GM15510 (cell line): ENCODE data around the gene STAB2.

Experiments used
- POLR2A ChIP-seq: IDR thresholded peaks from 3 replicates; pipeline ENCODE4 v1.6.1; 2011; ENCODE audit warnings: borderline replicate concordance; ENCODE audit not compliant: insufficient read length; ENCODE audit errors: extremely low read depth

STAB2 gene

DNA sequence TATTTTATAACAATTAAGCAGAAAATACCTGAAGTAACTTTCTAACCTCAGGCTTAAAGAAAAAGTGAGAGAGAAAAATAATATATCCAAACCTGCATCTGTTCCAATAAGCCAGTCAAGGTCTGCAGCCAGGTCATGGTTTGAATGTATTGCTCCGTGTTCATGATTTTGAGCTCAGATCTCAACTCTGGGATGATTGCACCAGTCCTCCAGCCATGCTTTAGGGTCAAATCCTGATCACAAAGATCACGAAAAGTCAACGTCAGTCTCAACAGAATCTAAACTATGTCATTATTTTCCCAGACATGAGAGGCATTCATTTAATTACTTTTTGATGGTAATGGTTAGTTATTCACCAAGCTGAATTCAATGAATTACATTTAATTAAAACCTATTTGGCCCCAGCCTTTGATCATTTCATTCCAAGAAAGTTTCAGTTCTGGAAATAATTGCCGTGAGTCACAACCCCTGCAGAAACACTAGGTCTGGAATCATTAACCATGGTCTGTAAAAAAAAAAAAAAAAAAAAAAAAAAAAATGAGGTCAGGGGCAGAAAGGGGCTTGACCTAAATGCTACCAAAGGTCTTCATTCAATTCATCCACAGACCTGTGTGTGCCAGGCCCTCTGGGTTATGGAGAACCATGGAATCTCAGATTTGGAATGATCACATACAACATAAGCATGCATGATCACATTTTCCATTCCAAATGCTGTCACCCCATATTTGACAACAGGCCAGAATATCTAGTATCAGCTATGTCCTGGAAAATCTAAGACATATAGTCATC, 198.4 kb downstream of the STAB2 start:
- no peak for TF ChIP-seq POLR2A

DNA sequence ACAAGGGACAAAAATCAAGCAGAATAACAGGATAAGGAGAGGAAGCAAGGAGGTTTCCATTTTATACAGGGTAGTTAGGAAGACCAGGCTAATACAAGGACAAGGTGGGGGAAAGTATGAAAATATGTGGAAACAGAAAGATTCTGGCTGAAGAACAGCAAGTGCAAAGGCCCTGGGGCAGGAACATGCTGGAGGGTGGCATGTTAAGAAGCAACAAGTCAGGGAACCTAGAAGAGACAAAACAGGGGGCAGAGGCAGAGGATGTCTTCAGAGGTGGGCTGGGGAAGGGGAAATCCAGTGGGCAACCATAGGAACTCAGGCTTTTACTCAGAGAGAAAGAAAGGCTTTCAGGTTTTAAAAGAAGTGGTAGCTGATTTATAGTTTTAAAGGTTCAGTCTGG, 199.1 kb downstream of the STAB2 start:
- TF ChIP-seq POLR2A = no peak

DNA sequence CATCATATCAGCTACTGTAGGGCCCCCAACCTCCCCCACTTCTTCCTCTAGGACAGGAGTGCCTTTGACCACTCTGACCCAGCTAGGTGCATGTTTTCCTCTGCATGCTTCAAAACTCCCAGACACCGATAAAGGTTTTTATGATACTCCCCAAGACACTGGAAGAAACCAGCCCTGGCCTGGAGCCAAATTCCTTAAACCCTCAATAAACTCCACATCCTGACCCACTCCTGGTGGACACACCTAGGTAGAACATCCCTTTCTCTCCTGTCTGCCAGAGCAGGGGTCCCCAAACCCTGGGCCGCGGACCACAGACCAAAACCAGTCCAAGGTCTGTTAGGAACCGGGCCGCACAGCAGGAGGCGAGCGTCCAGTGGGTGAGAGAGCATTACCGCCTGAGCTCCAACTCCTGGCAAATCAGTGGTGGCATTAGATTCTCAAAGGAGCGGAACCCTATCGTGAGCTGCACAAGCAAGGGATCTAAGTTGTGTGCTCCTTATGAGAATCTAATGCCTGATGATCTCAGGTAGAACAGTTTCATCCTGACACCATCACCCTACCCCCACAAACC, 204.4 kb downstream of the STAB2 start:
- TF ChIP-seq POLR2A = no peak

DNA sequence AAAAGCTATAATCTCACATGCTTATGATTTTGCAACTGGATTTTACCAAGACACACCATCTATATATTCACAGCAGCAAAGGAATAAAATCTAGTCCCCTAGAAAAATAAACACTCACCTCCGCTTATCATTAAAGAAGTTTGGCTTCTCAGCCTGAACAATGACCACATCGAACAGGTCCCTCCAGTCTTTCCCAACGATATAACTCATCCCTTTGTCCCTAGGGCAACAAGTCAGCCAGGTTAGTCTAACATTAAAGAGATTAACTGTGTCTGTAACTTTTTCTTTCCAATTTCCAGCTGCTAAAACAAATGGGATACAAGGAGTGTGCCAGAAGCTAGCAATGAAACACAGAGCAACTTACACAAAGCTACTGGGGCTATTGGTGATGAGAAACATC, 206.0 kb downstream of the STAB2 start:
- TF ChIP-seq POLR2A = no peak

DNA sequence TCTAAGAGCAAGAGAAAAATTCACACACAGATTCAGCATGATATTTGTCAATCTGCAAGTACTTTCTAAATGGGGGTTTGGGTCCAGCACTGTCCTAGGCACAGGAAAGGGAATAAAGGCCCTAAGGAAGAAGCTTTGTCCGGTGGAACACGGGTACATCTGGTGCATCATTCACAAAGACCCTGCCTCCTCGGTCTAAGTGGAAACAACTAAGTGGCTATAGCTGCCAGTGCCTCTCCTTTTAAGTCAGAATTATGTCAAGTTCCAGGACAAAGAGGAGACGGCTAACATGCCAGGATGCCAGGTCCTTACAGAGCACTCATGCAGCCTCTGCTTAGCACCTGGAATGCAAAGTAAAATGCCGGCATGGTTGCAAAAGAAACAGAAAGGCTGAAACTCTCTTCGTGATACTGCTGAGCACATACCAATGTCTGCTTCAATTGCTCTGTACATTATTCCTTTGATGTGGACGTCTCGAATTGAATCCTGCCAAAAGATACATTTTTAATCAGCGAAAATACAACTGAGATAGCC, 206.5 kb downstream of the STAB2 start:
- TF ChIP-seq POLR2A = no peak

DNA sequence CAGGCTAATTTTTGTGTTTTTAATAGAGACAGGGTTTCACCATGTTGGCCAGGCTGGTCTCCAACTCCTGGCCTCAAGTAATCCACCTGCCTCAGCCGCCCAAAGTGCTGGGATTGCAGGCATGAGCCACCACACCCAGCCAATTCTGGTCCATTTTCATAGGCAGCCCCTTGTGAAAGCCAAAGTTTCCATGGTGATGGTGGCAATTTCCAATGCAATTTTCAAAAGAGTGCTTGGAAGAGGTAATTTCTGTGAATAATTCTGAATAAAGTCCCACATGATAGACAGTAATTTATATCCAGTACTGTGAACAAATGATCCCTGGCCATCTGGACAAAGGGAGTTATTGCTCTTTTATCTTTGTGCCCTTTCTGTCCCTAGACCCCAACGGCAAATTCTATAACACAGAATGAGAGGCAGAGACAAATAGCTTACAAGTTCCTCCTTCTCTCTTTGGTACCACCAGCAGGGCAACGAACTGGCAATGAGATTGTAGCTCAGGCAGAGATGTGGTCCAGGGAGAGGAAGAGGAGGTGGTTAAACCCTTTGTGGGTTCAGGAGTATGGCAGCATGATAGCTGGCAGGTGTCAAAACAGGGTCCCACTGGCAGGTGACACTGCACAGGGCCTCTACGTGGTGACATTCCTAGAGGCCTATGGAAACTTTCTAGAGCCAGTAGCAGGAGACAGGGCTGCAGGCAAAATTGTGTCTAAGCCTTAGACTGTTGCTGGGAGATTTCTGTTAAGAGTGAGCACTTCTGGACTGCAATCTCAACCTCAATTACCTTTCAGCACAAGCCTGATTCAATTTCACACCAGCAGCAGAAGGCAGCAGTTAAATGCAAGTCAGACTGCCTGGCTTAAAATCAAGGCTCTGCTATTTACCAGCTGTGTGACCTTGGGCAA, 207.5 kb downstream of the STAB2 start:
- no peak for TF ChIP-seq POLR2A

DNA sequence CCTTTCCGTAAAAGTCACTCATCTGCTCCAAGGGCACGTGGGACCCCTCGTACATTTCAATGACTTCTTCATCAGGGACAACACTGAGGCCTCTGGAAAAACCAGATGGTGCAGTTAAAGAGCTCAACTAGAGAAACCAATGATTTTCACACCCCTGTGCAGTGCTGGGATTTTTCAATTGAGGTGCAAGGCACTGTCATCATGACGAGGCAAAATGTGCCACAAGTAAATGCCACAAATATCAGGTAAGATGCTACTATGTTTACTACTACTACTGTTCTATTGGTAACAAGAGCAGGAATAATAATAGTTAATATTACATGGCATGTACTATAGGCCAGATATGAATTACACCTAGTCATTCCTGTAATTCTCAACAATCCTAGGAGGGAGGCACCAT, 211.5 kb downstream of the STAB2 start:
- no peak for TF ChIP-seq POLR2A

DNA sequence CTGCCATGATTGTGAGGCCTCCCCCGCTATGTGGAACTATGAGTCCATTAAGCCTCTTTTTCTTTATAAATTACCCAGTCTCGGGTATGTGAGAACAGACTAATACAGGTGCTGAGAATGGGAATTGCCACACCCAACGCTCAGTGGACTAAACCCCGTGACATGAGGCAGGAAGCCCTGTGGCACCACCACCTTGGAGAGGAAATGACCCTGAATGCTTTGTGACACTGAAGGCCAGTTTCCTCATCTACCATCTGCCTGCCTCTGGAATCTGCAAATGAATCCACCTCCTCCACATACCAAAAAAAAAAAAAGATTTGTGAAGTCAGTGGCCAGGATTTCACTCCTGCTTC, 212.4 kb downstream of the STAB2 start:
- no peak for TF ChIP-seq POLR2A

DNA sequence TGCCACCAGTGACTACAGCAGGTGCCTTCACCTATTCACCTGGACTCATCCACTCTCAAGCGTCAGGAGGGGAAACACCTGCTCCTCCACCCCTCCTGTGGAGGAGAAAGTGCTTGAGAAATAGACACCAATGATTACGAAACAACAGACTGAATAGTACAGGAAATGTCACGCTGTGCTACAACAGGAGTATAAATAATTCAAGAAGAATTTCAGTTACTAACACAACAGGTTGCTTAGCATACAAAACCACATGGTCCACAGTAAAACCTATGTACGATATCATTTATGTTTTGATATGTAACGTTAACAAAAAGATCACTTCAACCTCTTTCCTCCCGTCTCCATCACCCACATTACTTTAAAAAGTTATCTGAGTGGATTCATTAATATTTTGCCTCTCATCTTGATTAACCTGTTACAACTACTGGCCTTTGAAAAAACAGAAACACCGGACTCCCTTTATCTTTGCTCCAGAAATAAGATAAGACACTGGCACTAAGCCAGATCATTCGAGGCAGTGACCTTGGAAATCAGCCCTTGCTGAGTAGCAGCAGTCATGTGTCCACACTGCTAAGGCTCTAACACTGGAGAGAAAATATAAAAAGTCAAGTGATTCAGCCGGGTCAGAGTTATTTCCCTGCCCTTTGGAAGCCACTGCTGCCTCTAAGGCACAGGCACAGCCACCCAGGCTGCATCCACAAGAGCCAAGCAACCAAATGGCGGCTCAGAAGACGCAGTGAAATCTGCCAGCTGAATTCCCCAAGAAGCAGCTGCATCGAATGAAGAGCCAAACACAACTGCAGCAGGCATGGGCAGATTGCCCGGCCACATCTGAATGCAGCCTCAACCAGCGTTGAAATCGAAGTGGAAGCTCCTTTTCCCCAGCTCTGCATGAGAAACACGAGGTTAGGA, 213.0 kb downstream of the STAB2 start:
- TF ChIP-seq POLR2A = no peak

DNA sequence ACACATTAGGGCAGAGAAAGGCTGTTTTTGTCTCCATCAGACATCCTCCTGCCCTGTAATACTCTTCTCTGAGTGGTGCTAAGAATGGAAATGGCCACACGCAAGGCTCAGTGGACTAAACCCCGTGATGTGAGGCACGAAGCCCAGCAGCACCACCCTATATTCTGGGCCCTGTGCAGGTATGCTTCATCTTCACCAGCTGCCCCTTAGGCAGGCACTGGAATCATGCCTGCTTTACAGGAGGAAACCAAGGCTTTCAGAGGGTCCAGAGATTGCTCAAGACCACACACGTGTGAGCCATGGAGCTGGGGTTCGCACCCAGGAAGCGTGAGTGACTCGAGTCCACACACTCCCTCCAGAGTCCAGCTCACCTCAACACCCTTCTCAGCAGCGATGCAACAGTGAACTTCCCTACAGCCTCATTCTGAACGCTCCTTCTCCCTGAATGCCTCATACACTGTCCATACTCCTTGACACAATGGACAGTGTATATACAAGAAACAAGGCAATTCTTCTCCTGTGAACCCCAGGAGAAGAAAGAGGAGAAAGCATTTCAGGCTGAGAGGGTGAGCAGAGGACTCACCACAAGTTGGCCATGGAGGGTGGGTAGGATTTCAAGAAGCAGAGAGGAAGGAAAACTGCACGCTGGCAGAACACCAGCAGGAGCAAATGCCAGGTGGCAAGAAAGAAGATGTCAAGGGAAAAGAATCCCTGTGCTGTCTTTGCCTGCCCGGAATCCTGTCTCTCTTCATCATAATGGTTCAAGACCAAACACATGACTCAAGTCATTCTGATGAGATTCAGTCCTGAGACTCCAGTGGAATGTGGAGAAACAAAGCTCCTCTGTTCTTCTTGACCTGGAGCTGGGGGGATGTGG, 214.9 kb downstream of the STAB2 start:
- TF ChIP-seq POLR2A = no peak

DNA sequence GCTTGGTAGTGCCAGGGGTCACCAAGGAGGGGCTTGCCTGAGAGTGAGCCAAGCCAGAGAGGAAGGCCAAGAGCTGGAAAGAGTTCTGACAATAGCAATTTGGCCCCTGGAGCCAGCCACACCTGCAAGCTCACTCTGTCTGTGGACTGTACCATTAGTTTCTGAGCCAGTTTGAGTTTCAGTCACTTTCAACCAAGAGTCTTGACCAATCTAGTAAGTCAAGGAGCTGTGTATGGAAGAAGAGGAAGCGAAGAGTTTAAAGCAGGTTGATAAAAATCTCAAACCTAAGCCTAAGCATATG, 215.5 kb downstream of the STAB2 start:
- no peak for TF ChIP-seq POLR2A

DNA sequence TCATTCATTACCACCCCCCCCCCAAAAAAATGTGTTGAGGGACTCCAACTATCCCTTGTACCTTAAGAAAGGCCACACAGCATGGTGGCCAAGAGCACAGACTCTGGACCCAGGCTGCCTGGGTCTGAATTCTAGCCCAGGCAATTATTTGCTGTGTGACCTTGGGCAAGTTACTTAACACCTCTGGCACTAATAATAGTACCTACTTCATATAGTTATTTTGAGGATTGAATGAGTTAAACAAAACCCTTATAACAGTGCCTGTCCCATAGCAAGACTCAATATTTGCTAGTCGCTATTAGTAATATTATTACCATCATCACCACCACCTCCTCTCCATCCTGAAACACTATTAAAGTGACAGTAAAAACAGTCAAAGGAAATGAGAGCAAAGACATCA, 216.8 kb downstream of the STAB2 start:
- no peak for TF ChIP-seq POLR2A

DNA sequence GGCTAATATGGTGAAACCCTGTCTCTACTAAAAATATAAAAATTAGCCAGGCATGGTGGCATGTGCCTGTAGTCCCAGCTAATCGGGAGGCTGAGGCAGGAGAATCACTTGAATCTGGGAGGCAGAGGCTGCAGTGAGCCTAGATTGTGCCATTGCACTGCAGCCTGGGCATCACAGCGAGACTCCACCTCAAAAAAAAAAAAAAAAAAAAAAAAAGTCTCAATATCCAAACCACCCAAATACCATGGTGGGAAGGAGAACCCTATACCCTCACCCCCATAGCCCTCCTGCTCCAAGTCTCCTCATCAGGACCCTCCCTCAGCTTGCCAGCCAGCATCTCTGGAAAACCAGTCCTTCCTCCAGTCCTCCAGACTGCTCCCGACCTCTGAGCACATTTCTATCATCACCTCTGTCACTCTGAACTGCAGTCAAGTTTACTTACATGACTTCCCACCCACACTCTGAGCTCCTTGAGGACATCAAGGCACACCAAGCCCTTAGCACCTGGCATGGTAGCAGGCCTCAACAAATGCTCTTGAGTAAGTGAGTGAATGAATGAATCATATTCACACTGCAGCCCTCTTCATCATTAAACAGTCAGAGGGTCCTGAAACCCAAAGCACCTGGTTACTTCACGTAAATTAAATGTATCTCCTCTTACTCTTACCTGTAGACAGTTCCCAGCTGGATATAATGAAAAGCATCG, 218.7 kb downstream of the STAB2 start:
- no peak for TF ChIP-seq POLR2A
